CD4-positive, alpha-beta T cell (primary cell): ENCODE data around the gene RASA4B. TPM values are rescaled to one million over a fixed set of nuclear protein-coding genes. Genes with fewer than 3 reads are reported as not detected.
A peak's percentile ranks its signal among the peaks of the same experiment; 100 is the strongest.
"Not testable (repeated sequence)": the region's sequence is repeated elsewhere in the genome, so short reads cannot be mapped to it uniquely, and the experiment has no call there.

ENCODE experiments used
- ATAC-seq: fragments of 200-7000 bp; cut with Tn5 transposase; one replicate; pipeline ENCODE4 v1.10.0; 2022; ENCODE audit warnings: mild to moderate bottlenecking; ENCODE audit not compliant: poor library complexity
- CTCF ChIA-PET: fragments of 350-600 bp; sonication (Branson Sonifier 250); formaldehyde crosslinking; loops from one replicate; lab custom pipeline; 2021; ENCODE audit warnings: antibody characterized with exemption, inconsistent platforms; lab: Charles Lee
- POLR2A ChIA-PET: fragments of 350-600 bp; sonication (Branson Sonifier 250); formaldehyde crosslinking; loops from one replicate; lab custom pipeline; 2021; ENCODE audit warnings: antibody characterized with exemption, inconsistent platforms; lab: Charles Lee
- DNase-seq, 14 experiments: peaks; one replicate each; pipeline ENCODE4 v3.0.0-alpha.2; 2013 to 2020; ENCODE audit warnings: mixed read lengths in 2 of 14
- H3K27ac ChIP-seq, 2 donors: one replicate each; pipeline versions ENCODE4 v1.5.1 to v1.7.0; 2013; ENCODE audit warnings: low read length in 2 of 2, low read depth in 1 of 2, mild to moderate bottlenecking in 1 of 2
- H3K27me3 ChIP-seq, 2 experiments: 1 replicate in 1 of 2; 2 replicates in 1 of 2; pipeline versions ENCODE4 v1.6.1 to v1.7.0; 2013; ENCODE audit warnings: low read length in 2 of 2, control low read depth in 1 of 2, mild to moderate bottlenecking in 1 of 2, moderate library complexity in 1 of 2; ENCODE audit not compliant: insufficient read depth in 2 of 2, control insufficient read depth in 1 of 2
- H3K36me3 ChIP-seq: one replicate; pipeline ENCODE4 v1.6.1; 2013; ENCODE audit warnings: low read length, control low read depth; ENCODE audit not compliant: insufficient read depth
- H3K4me1 ChIP-seq: one replicate; pipeline ENCODE4 v1.6.1; 2013; ENCODE audit warnings: low read length, control low read depth; ENCODE audit not compliant: insufficient read depth
- H3K4me3 ChIP-seq: one replicate; pipeline ENCODE4 v1.5.1; 2013; ENCODE audit warnings: mild to moderate bottlenecking, low read length, moderate library complexity
- H3K9me3 ChIP-seq, 2 experiments: 1 replicate in 1 of 2; 2 replicates in 1 of 2; pipeline versions ENCODE4 v1.6.1 to v1.7.0; 2013; ENCODE audit warnings: low read length in 2 of 2, mild to moderate bottlenecking in 2 of 2, control low read depth in 1 of 2, moderate library complexity in 1 of 2; ENCODE audit not compliant: control insufficient read depth in 1 of 2, insufficient read depth in 1 of 2
- H3K27ac Mint-ChIP-seq: one replicate; pipeline ENCODE4 v1.8.0; 2020; ENCODE audit warnings: mixed read lengths
- H3K27me3 Mint-ChIP-seq: one replicate; pipeline ENCODE4 v1.8.0; 2021; ENCODE audit warnings: mixed read lengths
- H3K36me3 Mint-ChIP-seq: one replicate; pipeline ENCODE4 v1.8.0; 2021; ENCODE audit warnings: low read depth, mixed read lengths
- H3K4me1 Mint-ChIP-seq: one replicate; pipeline ENCODE4 v1.8.0; 2021; ENCODE audit warnings: low read depth, mixed read lengths
- H3K4me3 Mint-ChIP-seq: one replicate; pipeline ENCODE4 v1.8.0; 2020; ENCODE audit warnings: mild to moderate bottlenecking, mixed read lengths
- H3K9me3 Mint-ChIP-seq: one replicate; pipeline ENCODE4 v1.8.0; 2020; ENCODE audit warnings: mixed read lengths
- intact Hi-C, 2 experiments: fragments of 100-400 bp; cut with DNase I in 1 of 2; cut with micrococcal nuclease in 1 of 2; formaldehyde crosslinking; loops; one replicate each; pipeline versions ENCODE4 v1.15.1 to v1.9.0; 2023 to 2025; cut with DNase I, micrococcal nuclease
- total RNA-seq, 174 experiments: library from RNA in 2 of 174; stranded (reverse) in 2 of 174; gene quantifications; one replicate each; pipeline ENCODE4 v1.2.3 and lab custom pipeline; 2021 to 2026

Gene RASA4B
- total RNA-seq, 2 experiments from 2014 or later, result 31.9 to 40.7 TPM

DNA sequence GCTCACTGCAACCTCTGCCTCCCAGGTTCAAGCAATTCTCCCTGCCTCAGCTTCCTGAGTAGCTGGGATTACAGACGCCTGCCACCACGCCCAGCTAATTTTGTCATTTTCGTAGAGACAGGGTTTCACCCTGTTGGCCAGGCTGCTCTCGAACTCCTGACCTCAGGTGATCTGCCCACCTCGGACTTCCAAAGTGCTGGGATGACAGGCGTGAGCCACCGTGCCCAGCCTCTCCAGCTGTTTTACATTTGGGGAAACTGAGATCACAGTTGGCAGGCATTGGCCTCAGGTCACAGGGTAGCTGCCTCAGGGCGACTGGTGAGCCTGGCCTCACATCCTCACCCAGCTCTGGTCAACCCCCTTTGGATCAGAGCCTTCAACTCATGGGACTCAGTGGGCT is 7.0 kb downstream of the RASA4B start:
- intact Hi-C loops, CTCF ChIA-PET, H3K4me3 Mint-ChIP-seq, H3K9me3 Mint-ChIP-seq, H3K36me3 ChIP-seq, H3K27me3 ChIP-seq, H3K27ac Mint-ChIP-seq, H3K4me1 Mint-ChIP-seq, POLR2A ChIA-PET, DNase-seq, H3K36me3 Mint-ChIP-seq, H3K27me3 Mint-ChIP-seq, ATAC-seq, H3K4me1 ChIP-seq, H3K27ac ChIP-seq, H3K4me3 ChIP-seq, H3K9me3 ChIP-seq: not testable (repeated sequence)

DNA sequence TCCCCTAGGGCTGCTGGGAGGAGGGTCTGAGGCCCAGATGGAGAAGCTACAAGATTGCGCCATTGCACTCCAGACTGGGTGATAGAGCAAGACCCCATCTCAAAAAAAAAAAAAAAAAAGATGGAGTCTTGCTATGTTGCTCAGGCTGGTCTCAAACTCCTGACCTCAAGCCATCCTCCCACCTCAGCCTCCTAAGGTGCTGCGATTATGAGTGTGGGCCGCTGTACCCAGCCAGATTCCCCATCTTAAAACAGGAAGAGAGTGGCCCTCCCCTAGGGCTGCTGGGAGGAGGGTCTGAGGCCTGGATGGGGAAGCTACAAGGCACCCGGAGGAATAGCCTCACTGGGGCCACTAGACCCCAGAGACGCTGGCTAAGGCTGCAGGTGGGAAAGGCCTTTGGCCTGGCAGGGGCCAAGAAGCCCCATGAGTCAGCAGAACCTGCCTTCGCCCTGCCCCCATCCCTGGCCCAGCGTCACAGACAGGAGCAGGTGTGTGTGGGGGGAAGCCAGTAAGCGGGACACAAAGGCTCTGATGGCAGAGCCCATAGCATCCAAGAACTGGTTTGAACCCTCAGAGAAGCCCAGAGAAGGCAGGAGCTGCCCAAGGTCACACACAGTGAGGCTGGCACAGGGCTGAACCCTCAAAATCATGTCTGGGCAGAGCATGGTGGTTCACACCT is 10.0 kb downstream of the RASA4B start:
- CTCF ChIA-PET, H3K36me3 ChIP-seq, H3K27me3 Mint-ChIP-seq, H3K27me3 ChIP-seq, H3K27ac ChIP-seq, H3K4me1 Mint-ChIP-seq, POLR2A ChIA-PET, H3K4me1 ChIP-seq, H3K27ac Mint-ChIP-seq, H3K4me3 ChIP-seq, H3K36me3 Mint-ChIP-seq, H3K9me3 ChIP-seq, H3K9me3 Mint-ChIP-seq, ATAC-seq, intact Hi-C loops, H3K4me3 Mint-ChIP-seq: not testable (repeated sequence)
- peak in 1 of 14 experiments; percentile 32 for DNase-seq

DNA sequence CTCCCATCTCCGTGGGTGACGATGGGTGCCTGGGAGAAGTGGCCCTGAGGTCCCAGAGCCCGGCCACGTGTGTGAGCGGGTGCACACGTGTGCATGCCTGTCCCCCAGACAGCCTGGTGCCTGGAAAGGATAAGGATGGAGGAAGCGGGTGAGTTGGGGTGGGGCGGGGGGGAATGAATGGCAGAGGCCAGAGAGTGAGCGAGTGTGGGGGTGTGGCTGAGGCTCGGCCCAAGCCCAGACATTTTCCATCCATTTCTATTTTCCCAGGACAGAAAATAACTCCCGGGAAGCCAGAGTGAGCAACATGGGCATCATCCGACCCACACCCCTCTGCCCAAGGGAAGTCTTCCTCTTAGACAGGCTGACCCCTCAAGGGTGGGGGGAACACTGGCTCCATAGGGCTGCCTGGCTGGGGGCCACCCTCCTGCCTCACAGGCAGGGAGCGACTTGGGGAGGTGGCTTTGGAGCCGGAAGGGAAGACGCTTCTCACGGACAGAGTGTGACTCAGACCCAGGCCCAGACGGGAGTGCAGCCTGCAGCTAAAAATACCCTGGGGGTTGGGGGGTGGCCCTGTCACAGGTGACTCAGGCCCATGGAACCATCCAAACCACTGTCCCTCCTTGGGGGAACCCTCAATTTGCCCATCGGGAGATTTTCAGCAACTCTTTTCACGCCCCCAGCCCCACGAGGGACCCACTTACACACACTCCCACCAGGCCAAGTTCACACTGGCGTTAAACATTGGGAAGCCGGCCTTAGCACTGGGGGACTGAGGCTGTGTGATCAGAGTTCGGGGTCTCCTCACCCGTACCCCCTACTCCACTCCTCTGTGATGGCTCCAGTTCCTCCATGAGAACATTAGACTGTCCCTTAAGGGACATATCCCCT is 12.0 kb downstream of the RASA4B start:
- H3K4me3 Mint-ChIP-seq, intact Hi-C loops, H3K27me3 Mint-ChIP-seq, H3K4me1 Mint-ChIP-seq, H3K9me3 ChIP-seq, H3K4me3 ChIP-seq, H3K27me3 ChIP-seq, H3K27ac Mint-ChIP-seq, POLR2A ChIA-PET, H3K36me3 Mint-ChIP-seq, H3K9me3 Mint-ChIP-seq, CTCF ChIA-PET, H3K4me1 ChIP-seq, ATAC-seq, H3K27ac ChIP-seq, H3K36me3 ChIP-seq, DNase-seq: not testable (repeated sequence)

DNA sequence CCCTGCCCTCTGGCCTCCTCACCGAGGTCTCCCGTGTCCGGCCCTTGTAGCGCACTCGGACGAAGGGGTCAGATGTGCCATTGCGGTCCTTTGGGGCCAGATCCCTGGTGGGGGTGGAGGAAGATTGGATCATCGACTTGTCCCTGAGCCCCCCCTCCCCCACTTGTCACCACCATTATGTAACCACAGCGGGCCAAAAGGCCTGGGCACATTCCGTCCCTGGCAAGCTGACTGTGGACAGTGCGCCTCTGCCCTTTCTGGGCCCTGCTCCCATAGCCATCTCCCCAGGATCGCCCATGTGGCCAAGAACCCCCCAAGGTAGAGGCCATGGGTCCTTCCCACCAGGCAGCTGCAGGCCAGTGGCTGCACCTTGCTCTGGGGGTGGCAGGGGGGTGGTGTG is 14.4 kb downstream of the RASA4B start:
- H3K9me3 ChIP-seq, H3K36me3 Mint-ChIP-seq, H3K27ac ChIP-seq, DNase-seq, CTCF ChIA-PET, H3K4me3 ChIP-seq, H3K9me3 Mint-ChIP-seq, H3K36me3 ChIP-seq, H3K27ac Mint-ChIP-seq, ATAC-seq, H3K4me1 Mint-ChIP-seq, intact Hi-C loops, H3K27me3 ChIP-seq, H3K4me3 Mint-ChIP-seq, H3K4me1 ChIP-seq, POLR2A ChIA-PET, H3K27me3 Mint-ChIP-seq: not testable (repeated sequence)

DNA sequence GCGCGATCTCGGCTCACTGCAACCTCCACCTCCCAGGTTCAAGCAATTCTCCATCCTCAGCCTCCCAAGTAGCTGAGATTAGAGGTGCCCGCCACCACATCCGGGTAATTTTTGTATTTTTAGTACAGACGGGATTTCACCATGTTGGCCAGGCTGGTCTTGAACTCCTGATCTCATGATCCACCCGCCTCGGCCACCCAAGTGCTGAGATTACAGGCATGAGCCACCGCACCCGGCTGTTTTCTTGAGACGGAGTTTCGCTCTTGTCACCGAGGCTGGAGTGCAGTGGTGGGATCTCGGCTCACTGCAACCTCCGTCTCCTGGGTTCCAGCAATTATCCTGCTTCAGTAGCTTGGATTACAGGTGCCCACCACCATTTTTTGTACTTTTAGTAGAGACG is 19.3 kb downstream of the RASA4B start:
- H3K27me3 Mint-ChIP-seq, ATAC-seq, H3K4me1 Mint-ChIP-seq, DNase-seq, H3K4me3 Mint-ChIP-seq, H3K27me3 ChIP-seq, intact Hi-C loops, POLR2A ChIA-PET, H3K9me3 ChIP-seq, CTCF ChIA-PET, H3K27ac Mint-ChIP-seq, H3K4me3 ChIP-seq, H3K4me1 ChIP-seq, H3K36me3 Mint-ChIP-seq, H3K9me3 Mint-ChIP-seq, H3K27ac ChIP-seq, H3K36me3 ChIP-seq: not testable (repeated sequence)

DNA sequence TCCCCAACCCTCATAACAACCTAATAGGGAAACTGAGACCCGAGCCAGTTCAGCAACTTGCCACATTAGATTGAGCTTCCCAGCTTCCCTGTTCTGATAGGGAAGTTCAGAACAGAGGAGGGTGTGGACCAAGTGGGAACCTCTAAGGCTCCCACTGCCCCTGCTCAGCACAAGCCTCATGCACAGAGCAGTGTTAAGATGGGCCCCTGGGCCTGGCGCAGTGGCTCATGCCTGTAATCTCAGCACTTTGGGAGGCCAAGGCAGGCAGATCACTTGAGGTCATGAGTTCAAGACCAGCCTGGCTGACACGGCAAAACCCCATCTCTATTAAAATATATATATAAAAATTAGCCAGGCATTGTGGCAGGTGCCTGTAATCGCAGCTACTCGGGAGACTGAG is 20.3 kb downstream of the RASA4B start:
- H3K27me3 ChIP-seq, H3K9me3 ChIP-seq, H3K9me3 Mint-ChIP-seq, H3K27ac Mint-ChIP-seq, H3K36me3 ChIP-seq, H3K4me3 Mint-ChIP-seq, intact Hi-C loops, H3K27ac ChIP-seq, H3K4me1 Mint-ChIP-seq, POLR2A ChIA-PET, H3K4me3 ChIP-seq, ATAC-seq, CTCF ChIA-PET, H3K27me3 Mint-ChIP-seq, DNase-seq, H3K4me1 ChIP-seq, H3K36me3 Mint-ChIP-seq: not testable (repeated sequence)

DNA sequence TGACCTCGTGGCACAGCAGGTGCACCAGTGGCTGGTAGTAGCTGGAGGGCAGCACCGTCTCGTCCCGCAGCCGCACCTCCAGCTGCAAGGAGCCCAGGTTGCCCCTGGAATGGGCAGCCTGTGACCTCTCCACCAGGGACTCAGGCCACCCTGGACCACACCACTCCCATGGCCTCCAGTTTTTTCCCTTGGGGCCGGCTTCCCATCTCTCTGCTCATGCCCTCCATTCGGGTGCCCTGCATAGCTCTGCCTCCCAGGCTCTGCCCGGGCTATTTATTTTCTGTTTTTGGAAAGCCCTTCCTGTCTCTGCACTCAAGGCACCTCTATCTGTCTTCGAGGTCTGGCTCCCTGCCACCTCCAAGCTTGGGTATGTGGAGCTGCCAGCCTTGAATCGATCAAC is 20.7 kb downstream of the RASA4B start:
- H3K36me3 Mint-ChIP-seq, CTCF ChIA-PET, H3K36me3 ChIP-seq, intact Hi-C loops, H3K27ac Mint-ChIP-seq, H3K9me3 ChIP-seq, H3K4me3 ChIP-seq, ATAC-seq, H3K27ac ChIP-seq, POLR2A ChIA-PET, H3K4me1 Mint-ChIP-seq, H3K27me3 ChIP-seq, H3K27me3 Mint-ChIP-seq, H3K9me3 Mint-ChIP-seq, H3K4me1 ChIP-seq, H3K4me3 Mint-ChIP-seq: not testable (repeated sequence)
- DNase-seq, result peak in 1 of 14 experiments; percentile 0
